T-helper 2 cell treated with Interferon-gamma antibody and Interleukin-4, amounts not matched to agents 5 μg/mL and 100 μg/mL, for 36 hours (primary cell): Measurements from ENCODE around the gene MAST4.

Experiments used
- DNase-seq: peaks from one replicate; pipeline ENCODE4 v3.0.0; 2021; ENCODE audit warnings: low spot score
- H3K27ac Mint-ChIP-seq: one replicate; pipeline ENCODE4 v1.8.0; 2021; ENCODE audit warnings: mild to moderate bottlenecking, mixed read lengths
- H3K27me3 Mint-ChIP-seq: one replicate; pipeline ENCODE4 v1.8.0; 2021; ENCODE audit warnings: low read depth, mixed read lengths
- H3K36me3 Mint-ChIP-seq: one replicate; pipeline ENCODE4 v1.8.0; 2021; ENCODE audit warnings: low read depth, mixed read lengths
- H3K4me1 Mint-ChIP-seq: one replicate; pipeline ENCODE4 v1.8.0; 2021; ENCODE audit warnings: low read depth, mixed read lengths
- H3K4me3 Mint-ChIP-seq: one replicate; pipeline ENCODE4 v1.8.0; 2022; ENCODE audit warnings: mild to moderate bottlenecking, moderate library complexity, mixed read lengths
- H3K9me3 Mint-ChIP-seq: one replicate; pipeline ENCODE4 v1.8.0; 2021; ENCODE audit warnings: mixed read lengths

The MAST4 gene

DNA sequence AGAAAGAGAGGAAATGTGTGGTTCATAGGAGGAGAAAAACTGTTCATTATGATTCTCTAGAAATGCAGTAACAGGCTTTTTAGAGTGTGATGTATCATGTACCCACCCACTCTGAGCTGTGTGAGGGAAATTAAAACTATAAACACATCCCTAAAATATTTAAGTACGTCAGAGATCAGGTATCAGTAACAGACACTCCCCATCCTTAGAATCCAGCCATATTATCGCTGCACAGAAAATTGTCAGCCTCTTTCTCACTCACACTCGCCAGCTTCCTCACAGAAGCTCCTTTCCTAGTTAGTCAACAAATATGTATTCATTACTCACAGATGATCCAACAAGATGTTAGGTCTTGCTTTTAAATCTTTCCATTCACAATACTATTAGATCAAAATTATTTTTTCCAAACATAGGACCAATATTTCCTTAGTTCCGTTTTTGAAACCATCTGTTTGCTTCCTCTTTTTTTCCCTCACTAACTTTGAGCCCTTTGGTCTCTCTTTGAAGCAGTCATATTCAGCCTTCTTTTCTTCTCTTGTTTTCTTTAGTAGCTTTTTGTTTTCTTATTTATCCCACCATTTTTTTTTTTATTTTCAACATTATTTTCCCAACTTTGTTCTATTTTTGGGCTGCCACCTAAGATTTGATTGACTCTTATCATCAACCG is 13.6 kb upstream of the MAST4 start:
- Mint-ChIP-seq H3K27me3 (peaks cover 21% of the 10 kb centered on the region), H3K4me1 (no peaks in the 10 kb centered on the region), H3K4me3 (no peak overlapping the region), H3K36me3 (no peaks in the 10 kb centered on the region), H3K9me3 (no peaks in the 10 kb centered on the region), H3K27ac (no peak overlapping the region)
- DNase-seq: no peak

DNA sequence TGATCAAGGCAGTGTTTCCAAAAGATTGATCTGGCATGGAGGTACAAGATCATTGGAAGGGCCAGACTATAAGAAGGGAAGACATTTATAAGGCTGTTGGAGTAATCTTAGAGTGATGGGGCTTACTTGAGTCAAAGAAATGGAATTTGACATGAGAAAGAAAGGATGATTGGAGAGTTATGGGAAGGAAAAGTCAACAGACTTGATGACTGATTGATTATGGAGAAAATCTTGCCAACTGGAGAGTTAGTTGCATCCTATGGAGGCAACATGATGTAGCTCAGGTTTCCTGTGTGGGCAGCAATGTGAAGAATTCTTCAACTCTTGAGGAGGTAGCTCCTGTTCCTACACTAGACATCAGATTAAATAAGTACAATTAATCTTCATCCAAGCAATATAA is 10.9 kb upstream of the MAST4 start:
- no peak for DNase-seq
- Mint-ChIP-seq H3K27ac (no peak overlapping the region), H3K4me3 (no peak overlapping the region), H3K9me3 (no peaks in the 10 kb centered on the region), H3K36me3 (no peaks in the 10 kb centered on the region), H3K27me3 (peaks cover 23% of the 10 kb centered on the region), H3K4me1 (no peaks in the 10 kb centered on the region)

DNA sequence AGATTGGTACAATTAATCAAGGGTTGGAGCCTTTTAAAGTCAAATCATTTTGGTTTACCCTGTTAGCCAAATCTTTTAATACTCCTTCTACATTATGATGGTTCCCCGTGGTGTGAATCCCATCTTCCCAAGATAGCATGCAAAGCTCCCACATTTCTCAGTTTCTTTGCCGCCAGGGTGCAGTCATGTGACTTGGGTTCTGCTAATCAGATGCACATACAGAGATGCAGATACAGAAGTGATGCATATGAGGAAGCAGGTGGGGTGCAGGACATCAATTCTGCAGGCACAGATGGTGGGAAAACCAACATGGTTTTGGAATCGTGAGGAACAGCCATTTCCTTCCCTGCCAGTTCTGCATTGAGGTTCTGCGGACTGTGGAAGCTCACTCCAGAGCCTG is 8.4 kb upstream of the MAST4 start:
- Mint-ChIP-seq H3K9me3 (no peaks in the 10 kb centered on the region), H3K36me3 (no peaks in the 10 kb centered on the region), H3K27ac (no peak overlapping the region), H3K27me3 (peaks cover 31% of the 10 kb centered on the region), H3K4me3 (no peak overlapping the region), H3K4me1 (no peaks in the 10 kb centered on the region)
- DNase-seq: no peak

DNA sequence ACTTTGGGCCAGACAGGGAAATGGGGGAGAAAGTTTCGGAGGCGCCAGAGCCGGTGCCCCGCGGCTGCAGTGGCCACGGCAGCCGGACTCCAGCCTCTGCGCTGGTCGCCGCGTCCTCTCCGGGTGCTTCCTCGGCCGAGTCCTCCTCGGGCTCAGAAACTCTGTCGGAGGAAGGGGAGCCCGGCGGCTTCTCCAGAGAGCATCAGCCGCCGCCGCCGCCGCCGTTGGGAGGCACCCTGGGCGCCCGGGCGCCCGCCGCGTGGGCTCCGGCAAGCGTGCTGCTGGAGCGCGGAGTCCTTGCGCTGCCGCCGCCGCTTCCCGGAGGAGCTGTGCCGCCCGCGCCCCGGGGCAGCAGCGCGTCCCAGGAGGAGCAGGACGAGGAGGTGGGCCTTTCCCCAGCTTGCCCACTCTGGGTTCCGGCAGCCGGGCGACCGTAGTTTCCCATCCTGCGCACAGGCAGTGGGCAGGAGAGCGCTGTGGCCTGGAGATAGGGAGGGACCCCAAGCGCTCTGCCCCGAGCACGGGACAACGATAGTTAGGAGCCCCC is 516 bp downstream of the MAST4 start:
- Mint-ChIP-seq H3K9me3 (no peaks in the 10 kb centered on the region), H3K36me3 (no peaks in the 10 kb centered on the region), H3K4me3 (peak overlapping the region; percentile 82), H3K27ac (no peak overlapping the region), H3K4me1 (peaks cover 11% of the 10 kb centered on the region), H3K27me3 (peaks cover 70% of the 10 kb centered on the region)
- no peak for DNase-seq

DNA sequence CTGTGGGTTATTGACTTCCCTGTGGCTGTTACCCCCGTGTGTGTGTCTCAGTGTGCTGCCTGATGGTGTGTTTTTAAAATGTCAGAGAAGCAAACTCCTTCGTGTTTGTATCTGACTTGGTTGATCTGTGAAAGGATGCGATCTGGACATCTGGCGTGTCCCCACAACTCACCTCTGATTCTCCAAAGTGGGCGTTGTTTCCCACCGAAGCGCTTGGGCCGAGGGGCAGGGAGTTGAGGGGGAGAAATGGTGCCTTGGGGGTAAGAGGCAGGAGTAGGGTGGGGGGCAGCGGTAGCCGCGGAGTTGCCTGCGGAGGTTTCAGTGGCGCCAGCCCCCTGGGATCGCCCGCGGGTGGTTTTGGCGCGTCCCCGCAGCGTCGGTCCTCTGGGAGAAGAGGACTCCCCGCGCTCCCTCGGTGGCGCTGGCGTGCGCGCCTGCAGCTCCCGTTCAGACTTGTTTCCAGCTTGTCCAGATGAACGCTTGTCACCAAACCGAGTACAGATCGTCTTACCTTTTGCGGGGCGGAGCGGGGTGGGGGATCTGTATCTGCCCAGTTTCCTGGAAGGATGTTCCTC is 1.1 kb downstream of the MAST4 start:
- H3K27ac Mint-ChIP-seq: no peak overlapping the region
- H3K4me3 Mint-ChIP-seq: peak overlapping the region; percentile 82
- peaks cover 11% of the 10 kb centered on the region for H3K4me1 Mint-ChIP-seq
- no peaks in the 10 kb centered on the region for H3K9me3 Mint-ChIP-seq
- peaks cover 65% of the 10 kb centered on the region for H3K27me3 Mint-ChIP-seq
- H3K36me3 Mint-ChIP-seq: no peaks in the 10 kb centered on the region
- no peak for DNase-seq

DNA sequence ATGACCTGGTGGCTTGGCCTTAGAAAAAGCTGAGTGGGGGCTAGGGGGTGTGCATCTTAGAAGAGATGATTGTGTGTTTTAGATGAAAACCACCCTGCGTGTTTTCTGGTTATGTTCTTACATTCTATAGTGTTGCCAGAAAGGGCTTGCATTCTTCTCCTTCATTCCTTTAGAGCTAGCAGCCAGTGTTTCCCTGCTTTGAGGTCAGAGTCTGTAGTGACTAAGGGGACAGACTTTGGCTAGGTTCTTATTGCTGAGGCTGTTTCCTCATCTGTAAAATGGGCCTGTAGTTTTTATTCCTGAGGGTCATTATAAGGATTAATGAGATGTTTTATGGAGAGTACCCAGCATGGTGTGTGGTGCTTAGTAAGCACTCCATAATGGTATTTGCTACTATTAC is 6.4 kb downstream of the MAST4 start:
- no peak overlapping the region for H3K4me3 Mint-ChIP-seq
- no peaks in the 10 kb centered on the region for H3K9me3 Mint-ChIP-seq
- H3K36me3 Mint-ChIP-seq: no peaks in the 10 kb centered on the region
- no peak for DNase-seq
- no peak overlapping the region for H3K27ac Mint-ChIP-seq
- peaks cover 67% of the 10 kb centered on the region for H3K27me3 Mint-ChIP-seq
- H3K4me1 Mint-ChIP-seq: peaks cover 1% of the 10 kb centered on the region

DNA sequence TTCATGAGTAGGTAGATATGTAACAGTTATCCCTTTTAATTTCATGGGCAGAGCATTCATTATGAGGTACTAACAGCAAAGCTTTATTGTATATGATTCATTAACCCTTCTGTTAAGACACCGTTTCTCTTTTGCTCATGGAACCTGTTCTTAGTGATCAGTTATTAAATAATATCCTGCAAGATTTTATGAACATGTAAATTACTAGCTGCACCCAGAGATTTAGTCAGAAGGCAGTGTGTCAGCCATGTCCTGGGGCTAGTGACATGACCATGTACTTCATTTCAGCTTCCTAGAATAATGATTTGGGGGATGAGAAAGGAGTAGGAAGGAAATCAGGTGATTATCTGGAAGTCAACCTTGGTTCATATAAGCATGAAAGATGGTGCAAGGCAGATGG is 7.0 kb downstream of the MAST4 start:
- DNase-seq: no peak
- no peak overlapping the region for H3K27ac Mint-ChIP-seq
- H3K9me3 Mint-ChIP-seq: no peaks in the 10 kb centered on the region
- H3K36me3 Mint-ChIP-seq: no peaks in the 10 kb centered on the region
- H3K4me3 Mint-ChIP-seq: no peak overlapping the region
- no peaks in the 10 kb centered on the region for H3K4me1 Mint-ChIP-seq
- peaks cover 61% of the 10 kb centered on the region for H3K27me3 Mint-ChIP-seq

DNA sequence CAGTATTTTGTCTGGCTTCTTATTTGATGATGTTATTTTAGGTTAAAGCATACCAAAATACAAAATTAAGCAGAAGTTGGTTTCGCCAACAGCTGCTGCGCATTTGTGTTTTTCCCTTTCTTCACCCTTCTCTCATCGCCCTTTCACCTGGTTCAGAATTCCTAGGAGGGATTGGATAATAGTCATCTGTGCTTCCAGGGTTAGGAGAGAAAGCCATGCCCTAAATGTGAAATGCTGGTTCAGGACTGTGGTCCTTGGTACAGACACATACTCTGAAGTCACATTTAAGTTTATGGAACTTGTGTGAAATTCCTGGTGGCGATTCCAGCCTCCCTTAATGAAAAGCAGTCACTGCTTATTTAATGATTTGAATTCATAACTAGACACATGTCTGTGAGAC is 7.7 kb downstream of the MAST4 start:
- no peaks in the 10 kb centered on the region for H3K36me3 Mint-ChIP-seq
- no peak for DNase-seq
- no peak overlapping the region for H3K27ac Mint-ChIP-seq
- no peaks in the 10 kb centered on the region for H3K4me1 Mint-ChIP-seq
- no peak overlapping the region for H3K4me3 Mint-ChIP-seq
- no peaks in the 10 kb centered on the region for H3K9me3 Mint-ChIP-seq
- peaks cover 54% of the 10 kb centered on the region for H3K27me3 Mint-ChIP-seq

DNA sequence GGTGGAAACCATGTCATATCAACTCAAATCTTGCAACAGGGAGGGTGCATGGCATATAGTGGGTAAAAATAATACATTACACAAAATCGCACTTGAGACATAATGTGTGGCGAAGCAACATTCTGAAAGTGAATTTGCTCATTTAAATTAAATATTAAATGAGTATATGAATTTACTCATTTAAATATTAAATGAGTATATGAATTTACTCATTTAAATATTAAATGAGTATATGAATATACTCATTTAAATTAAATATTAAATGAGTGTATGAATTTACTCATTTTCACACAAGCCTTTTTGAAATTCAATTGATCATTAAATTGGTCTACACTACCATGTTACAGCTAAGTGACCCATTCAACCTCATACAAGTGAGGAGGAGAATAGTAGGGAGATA is 10.5 kb downstream of the MAST4 start:
- no peak for DNase-seq
- no peak overlapping the region for H3K27ac Mint-ChIP-seq
- peaks cover 38% of the 10 kb centered on the region for H3K27me3 Mint-ChIP-seq
- H3K9me3 Mint-ChIP-seq: no peaks in the 10 kb centered on the region
- no peaks in the 10 kb centered on the region for H3K4me1 Mint-ChIP-seq
- no peak overlapping the region for H3K4me3 Mint-ChIP-seq
- H3K36me3 Mint-ChIP-seq: no peaks in the 10 kb centered on the region

DNA sequence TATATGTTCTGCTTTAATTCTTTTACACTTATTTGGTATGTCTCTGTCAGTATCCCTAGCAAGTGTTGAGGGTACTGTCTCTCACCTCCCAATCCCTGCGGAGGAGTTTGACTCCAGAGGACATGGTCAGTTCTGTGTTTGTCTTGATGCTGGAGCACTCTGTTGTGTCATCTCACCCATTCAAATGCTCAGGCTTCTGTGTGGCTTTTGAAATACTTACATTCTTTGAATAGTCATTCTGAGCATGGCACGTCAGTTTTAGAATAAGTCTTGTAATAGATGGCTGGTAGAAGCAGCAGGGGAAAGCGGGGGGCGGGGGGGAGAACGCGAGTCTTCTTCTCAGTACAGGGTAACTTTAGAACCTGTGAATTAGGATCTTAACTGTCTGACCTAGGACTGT is 12.3 kb downstream of the MAST4 start:
- Mint-ChIP-seq H3K4me1 (no peaks in the 10 kb centered on the region), H3K27me3 (peaks cover 27% of the 10 kb centered on the region)

DNA sequence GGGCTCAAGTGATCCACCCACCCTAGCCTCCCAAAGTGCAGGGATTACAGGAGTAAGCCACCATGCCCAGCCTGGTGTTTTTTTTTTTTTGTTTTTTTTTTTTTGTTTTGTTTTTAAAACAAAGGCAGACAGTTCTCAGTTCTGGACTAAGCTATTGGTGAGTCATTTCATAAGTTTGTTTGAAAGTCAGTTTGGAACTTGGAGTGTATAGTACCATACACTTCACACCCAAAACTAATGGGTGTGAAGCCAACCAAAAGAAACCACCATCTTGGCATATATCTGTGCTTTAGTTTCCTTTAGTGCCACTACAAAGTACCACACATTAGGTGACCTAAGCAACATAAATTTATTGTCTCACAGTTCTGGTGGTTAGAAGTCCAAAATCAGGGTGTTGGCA is 13.4 kb downstream of the MAST4 start:
- DNase-seq: no peak
- H3K27me3 Mint-ChIP-seq: peaks cover 16% of the 10 kb centered on the region
- H3K9me3 Mint-ChIP-seq: no peaks in the 10 kb centered on the region
- no peak overlapping the region for H3K4me3 Mint-ChIP-seq
- H3K4me1 Mint-ChIP-seq: no peaks in the 10 kb centered on the region
- no peaks in the 10 kb centered on the region for H3K36me3 Mint-ChIP-seq
- H3K27ac Mint-ChIP-seq: no peak overlapping the region

More for the DNA sequence above, 12.3 kb downstream of the MAST4 start:
- H3K36me3 Mint-ChIP-seq: no peaks in the 10 kb centered on the region
- H3K27ac Mint-ChIP-seq: no peak overlapping the region
- no peaks in the 10 kb centered on the region for H3K9me3 Mint-ChIP-seq
- DNase-seq: no peak
- no peak overlapping the region for H3K4me3 Mint-ChIP-seq

DNA sequence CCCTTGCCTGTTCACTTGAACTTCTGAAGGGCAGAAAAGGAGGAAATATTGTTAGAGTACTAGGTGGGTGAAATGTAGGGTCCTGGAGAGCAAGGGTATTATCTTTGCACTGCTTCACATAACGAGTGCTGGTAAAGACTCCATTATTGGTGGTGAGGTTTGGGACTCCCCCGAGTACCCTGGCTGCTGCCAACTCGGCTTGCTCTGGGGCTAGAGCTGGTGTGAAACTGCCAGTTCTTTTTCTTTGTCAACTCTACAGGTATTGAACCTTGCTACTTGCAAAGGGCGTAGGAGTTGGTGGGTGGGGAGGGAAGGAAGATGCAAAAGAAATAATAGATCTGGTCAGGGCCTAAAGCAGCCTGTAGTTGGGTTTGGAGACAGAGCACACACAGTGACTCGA is 16.0 kb downstream of the MAST4 start:
- Mint-ChIP-seq H3K27ac (no peak overlapping the region), H3K4me1 (peaks cover 5% of the 10 kb centered on the region), H3K27me3 (peaks cover 5% of the 10 kb centered on the region), H3K4me3 (no peak overlapping the region), H3K36me3 (no peaks in the 10 kb centered on the region), H3K9me3 (no peaks in the 10 kb centered on the region)
- no peak for DNase-seq

DNA sequence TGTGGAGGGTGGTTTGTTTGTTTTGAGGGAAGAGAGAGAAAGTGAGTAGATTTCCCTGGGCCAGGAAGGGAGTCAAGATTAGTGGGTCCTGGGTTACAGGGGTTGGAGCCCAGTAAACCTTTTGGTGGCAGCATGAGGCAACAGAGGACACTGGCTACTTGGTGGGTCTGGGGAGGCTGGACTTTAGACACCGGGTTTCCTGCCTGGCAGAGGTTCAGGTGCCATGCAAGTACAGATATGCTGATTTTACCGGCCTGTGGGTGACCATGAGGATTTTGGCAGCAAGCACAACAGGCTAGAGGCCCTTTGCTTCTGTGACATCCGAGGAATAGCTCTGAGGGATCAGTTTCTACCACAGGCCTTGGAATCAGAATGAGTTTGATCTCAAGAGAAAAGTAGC is 18.9 kb downstream of the MAST4 start:
- Mint-ChIP-seq H3K27ac (no peak overlapping the region), H3K9me3 (no peaks in the 10 kb centered on the region), H3K27me3 (peaks cover 10% of the 10 kb centered on the region), H3K36me3 (no peaks in the 10 kb centered on the region), H3K4me3 (no peak overlapping the region), H3K4me1 (peaks cover 10% of the 10 kb centered on the region)
- no peak for DNase-seq

DNA sequence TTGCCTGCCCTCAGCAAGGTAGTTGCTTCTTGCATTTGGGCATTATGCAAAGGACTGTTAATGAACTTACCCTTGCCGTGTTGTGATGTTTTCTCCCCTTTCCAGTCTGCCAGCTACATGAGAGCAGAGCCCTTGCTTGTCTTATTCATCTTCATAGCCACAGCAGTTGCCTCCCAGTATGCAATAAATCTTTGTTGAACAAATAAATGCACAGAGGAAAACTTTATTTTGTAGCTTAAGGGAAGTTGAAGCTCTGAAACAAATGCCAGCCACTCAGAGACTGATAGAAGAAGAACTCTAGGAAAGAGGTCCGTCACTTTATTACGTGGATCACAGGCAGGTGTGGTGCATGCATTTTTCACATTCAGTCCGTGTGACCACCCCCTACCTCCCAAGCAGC is 19.7 kb downstream of the MAST4 start:
- peaks cover 10% of the 10 kb centered on the region for H3K4me1 Mint-ChIP-seq
- no peaks in the 10 kb centered on the region for H3K36me3 Mint-ChIP-seq
- H3K4me3 Mint-ChIP-seq: no peak overlapping the region
- H3K27ac Mint-ChIP-seq: no peak overlapping the region
- peaks cover 14% of the 10 kb centered on the region for H3K27me3 Mint-ChIP-seq
- DNase-seq: no peak
- no peaks in the 10 kb centered on the region for H3K9me3 Mint-ChIP-seq
